COLO668 (cell line): ENCODE measurements around the gene PKP2.
"Not testable (repeated sequence)": the region's sequence is repeated elsewhere in the genome, so short reads cannot be mapped to it uniquely, and the experiment has no call there.

Experiments
- DNase-seq: peaks from one replicate; lab custom pipeline; 2025; ENCODE audit not compliant: unreplicated experiment; lab: John Stamatoyannopoulos, UW

Gene PKP2

GRCh38 chr12:32864731-32865130, 31.8 kb downstream of the PKP2 start:
- no peak for DNase-seq

DNA sequence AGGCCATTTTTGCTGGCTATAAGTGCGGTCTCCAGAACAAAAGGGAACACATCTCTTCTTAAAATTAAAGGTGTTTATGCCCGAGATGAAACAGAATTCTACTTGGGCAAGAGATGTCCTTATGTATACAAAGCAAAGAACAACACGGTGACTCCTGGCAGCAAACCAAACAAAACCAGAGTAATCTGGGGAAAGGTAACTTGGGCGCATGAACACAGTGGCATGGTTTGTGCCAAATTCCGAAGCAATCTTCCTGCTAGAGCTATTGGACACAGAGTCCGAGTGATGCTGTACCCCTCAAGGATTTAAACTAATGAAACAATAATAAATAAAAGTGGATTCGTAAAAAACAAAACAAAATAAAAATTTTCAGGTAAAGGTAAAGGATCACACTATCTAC, 33.4 kb downstream of the PKP2 start:
- DNase-seq = no peak

DNA sequence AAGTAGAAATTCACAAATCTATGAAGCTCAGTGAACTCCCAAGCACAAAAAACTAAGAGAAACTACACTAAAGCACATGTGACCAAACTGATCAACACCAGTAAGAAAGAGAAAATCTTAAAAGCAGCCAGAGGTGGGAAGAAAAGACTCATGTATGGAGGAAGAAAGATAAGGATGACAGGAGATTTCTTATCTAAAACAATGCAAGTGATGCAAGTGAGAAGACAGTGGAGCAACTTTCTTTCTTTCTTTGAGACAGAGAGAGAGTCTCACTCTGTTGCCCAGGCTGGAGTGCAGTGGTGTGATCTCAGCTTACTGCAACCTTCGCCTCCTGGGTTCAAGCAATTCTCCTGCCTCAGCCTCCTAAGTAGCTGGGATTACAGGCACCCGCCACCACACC, 34.9 kb downstream of the PKP2 start:
- DNase-seq = not testable (repeated sequence)

DNA sequence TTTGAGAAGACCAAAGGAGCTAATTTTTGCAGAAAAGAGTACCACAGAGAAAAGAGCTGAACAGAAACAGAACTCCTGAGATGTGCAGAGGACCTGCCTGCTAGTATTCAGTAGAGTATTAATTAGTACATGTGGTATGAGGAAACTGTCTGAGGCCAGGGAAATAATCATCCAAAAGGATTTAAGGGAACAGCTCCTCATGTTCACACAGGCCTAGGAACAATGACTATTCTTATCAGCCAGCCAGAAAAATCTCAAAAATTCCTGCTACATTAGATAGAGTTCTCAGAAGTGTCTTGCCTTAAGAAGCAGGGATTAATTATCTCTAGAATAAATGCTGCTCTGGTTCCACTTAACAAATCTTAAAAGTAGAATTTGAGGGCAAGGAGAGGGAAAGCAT, 36.4 kb downstream of the PKP2 start:
- no peak for DNase-seq

- DNase-seq = no peak
Measured at GRCh38 chr12:32859389-32859788, 37.2 kb downstream of the PKP2 start.

GRCh38 chr12:32854716-32855115, 41.9 kb downstream of the PKP2 start:
- DNase-seq = no peak

DNA sequence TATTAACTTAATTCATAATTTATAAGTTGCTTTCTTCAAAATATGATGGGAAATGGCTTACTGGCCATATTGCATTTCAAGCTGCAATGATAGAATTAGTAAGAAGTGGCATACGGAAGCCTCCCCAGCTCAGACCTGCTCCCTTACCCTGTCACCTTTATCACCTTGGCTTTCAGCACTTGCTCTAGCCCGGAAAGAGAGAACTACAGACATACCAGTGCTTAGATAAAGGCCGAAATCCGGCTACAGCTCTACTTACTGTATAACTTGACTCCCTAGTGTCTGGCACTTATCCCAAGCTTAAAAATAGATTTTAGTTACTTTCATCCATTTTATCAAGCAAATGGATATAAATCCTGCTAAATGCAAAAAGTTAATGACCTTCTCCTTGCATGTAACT, 42.5 kb downstream of the PKP2 start:
- no peak for DNase-seq

GRCh38 chr12:32847287-32847686, 49.3 kb downstream of the PKP2 start:
- no peak for DNase-seq

GRCh38 chr12:32846053-32846452, 50.5 kb downstream of the PKP2 start:
- no peak for DNase-seq

DNA sequence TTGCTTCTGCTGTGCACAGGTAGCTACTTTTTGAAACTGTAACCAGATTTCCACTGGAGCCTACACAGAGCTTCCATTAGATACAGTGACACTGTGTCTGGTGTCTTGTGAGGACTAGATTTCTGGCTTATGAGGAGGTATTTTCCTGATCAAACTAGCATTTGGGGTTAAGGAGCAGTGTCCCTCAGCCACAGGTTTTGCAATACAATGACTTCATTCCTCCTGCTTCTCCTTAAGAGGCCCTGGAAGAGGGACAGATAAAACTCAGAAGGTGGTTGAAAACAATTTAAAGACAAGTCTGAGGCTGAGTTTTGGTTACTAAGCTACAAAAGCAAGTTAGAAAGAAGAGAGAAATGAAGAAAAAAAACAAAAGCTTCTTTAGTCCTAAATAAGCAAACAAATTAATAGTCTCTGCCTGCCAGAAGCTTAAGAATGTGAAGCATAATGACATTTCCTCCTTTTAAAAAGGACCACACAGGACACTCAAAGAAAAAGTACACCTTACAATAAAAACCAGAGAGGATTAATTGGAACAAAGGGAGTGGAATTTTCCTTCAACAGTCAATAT, 53.0 kb downstream of the PKP2 start:
- no peak for DNase-seq

DNA sequence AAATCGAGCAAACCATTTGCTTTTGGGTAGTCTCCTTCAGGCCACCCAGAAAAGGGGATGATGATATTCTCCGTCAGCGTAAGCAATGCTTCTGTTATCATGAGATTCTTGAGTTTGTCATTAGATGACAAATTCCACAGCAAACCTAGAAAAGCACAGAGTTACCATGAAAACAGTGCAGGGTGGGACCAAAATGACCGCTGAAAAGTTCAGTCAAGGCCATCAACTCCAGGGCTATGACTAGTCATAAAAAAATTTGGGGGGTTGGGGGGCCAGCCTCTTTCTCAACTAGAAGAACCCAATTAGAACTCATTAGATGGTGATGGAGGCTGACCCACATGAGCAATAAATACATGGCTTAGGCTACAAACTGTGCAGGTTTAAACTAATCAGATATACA, 55.5 kb downstream of the PKP2 start:
- DNase-seq = no peak

DNA sequence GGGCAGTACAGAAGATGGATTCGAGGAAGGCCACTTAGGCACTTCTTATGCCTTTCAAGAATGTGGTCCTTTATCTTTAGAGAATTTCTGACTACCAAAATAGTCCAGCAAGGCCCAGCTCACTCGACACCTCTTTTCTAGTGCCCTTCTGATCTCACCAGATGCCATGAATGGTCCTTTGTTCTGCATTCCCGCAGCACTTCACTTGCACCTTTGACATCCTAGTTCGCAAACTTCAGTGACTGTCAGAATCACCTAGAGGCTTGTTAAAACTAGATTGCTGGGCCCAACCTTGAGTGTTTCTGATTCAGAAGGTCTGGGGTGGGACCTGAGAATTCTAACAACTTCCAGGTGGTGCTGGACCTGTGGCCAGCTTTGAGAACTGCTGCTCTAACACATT, 56.7 kb downstream of the PKP2 start:
- no peak for DNase-seq

DNA sequence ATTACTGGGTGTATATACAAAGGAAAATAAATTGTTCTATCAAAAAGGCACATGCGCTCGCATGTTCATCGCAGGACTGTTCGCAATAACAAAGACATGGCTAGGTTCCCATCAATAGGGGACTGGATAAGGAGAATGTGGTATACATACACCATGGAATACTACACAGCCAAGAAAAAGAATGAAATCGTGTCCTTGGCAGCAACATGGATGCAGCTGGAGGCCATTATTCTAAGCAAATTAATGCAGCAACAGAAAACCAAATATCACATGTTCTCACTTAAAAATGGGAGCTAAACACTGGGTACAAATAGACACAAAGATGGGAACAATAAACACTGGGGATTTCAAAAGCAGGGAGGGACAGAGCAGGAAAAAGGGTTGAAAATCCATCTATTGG, 58.6 kb downstream of the PKP2 start:
- no peak for DNase-seq

GRCh38 chr12:32836710-32837109, 59.9 kb downstream of the PKP2 start:
- no peak for DNase-seq

- DNase-seq = no peak
Measured at GRCh38 chr12:32834122-32834521, 62.5 kb downstream of the PKP2 start.

GRCh38 chr12:32828552-32828951, 68.0 kb downstream of the PKP2 start:
- no peak for DNase-seq

GRCh38 chr12:32828120-32828519, 68.5 kb downstream of the PKP2 start:
- no peak for DNase-seq

DNA sequence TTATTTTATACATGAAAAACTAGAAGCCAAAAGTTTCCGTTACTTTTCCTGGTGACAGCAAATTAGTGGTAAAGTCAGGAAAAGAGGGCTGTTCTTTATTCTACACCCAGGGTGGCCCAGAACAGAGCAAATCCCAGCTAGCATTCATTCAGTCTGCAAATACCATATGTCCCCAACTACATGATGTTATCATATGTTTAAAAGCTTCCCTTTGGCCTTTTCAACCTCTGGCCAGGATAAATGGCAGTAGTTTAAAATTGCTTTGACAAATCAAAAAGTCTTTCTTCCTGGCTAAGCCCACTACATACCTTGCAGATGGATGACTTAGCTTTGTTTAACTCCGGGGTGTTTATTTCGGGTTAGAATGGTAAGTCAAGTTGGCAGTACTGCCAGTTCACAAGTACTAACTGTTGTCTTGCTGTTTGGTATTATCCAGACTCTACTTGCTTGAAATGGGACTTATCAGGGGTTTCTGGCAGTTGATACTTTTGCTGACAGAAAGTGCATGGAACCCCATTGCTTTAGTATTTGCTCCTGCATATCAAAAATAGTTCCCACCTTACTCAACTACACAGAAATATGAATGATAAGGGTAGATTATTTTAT, 69.7 kb downstream of the PKP2 start:
- DNase-seq = no peak

- DNase-seq = no peak
Measured at GRCh38 chr12:32824596-32824995, 72.0 kb downstream of the PKP2 start.

DNA sequence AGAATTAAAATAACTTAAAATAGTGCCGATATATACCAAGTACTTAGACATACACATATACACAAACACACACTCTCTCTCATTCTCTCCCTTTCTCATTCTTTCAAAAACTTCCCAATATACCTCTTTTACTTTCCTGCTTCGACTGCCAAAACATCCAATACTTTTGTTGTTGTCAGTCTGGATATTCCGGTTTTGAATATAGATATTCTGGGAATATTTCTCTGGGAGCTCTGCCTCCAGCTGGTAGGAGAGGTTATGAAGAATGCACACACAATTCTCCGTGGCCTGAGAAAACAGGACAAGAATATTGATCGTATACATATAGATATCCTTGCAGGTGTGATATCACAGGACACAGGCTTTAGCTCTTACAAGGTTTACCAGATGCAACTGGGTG, 74.2 kb downstream of the PKP2 start:
- no peak for DNase-seq

DNA sequence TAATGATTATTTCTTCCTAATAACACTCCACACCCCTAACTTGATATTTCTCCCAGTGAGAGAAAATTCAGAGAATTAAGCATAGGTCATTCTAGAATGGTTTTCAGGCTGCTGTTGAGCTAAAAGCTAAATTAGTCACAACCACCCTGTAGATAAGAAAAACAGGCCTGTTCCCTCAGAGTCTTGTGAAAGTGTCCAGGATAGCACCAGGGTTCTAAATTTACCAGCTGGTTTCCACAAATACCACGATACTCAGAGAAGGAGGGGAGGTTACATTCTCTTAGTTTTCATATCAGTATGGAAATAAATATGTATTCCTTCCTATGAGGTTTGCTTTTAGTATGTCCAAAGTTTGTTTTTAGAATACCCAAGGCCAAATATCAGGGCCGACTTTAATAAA, 74.9 kb downstream of the PKP2 start:
- DNase-seq = no peak

- no peak for DNase-seq
Measured at GRCh38 chr12:32821293-32821692, 75.3 kb downstream of the PKP2 start.

GRCh38 chr12:32820376-32820931, 76.1 kb downstream of the PKP2 start:
- no peak for DNase-seq
